GM12878 (cell line): ENCODE data around the gene ZNF532. TPM values are rescaled to one million over a fixed set of nuclear protein-coding genes. Genes with fewer than 3 reads are reported as not detected.
A peak's percentile ranks its signal among the peaks of the same experiment; 100 is the strongest.

Source experiments
- ATAC-seq: fragments of 200-7000 bp; cut with Tn5 transposase; 3 replicates; pipeline ENCODE4 v1.9.1; 2020; ENCODE audit warnings: mild to moderate bottlenecking, moderate library complexity
- BruUV-seq: library from RNA; stranded (reverse); fragments of 400-500 nt; replicated peaks from 2 replicates; lab custom pipeline; 2021; lab: Mats Ljungman, UMichigan
- CTCF ChIA-PET: fragments of 300-600 bp; sonication (Branson Sonifier 250); formaldehyde crosslinking; extraction: SDS; loops from one replicate; lab custom pipeline; 2021; ENCODE audit warnings: inconsistent platforms; lab: Yijun Ruan, JAX
- POLR2A ChIA-PET: fragments of 350-600 bp; formaldehyde crosslinking; extraction: SDS; loops from one replicate; lab custom pipeline; 2021; ENCODE audit warnings: inconsistent platforms; lab: Charles Lee
- RAD21 ChIA-PET: fragments of 300-600 bp; sonication (Branson Sonifier 250); formaldehyde crosslinking; loops from one replicate; lab custom pipeline; 2023; ENCODE audit warnings: antibody characterized with exemption; ENCODE audit not compliant: unreplicated experiment; lab: Charles Lee
- SMC1A ChIA-PET: fragments of 300-600 bp; sonication (Branson Sonifier 250); formaldehyde crosslinking; loops from one replicate; lab custom pipeline; 2023; ENCODE audit not compliant: unreplicated experiment, uncharacterized antibody; lab: Charles Lee
- DNase-seq: peaks from one replicate; pipeline ENCODE4 v3.0.0-alpha.2; 2011; ENCODE audit warnings: low read depth, low spot score
- FAIRE-seq: peaks from 3 replicates; lab custom pipeline; 2011; peaks lifted over from hg19 to GRCh38; lab: Jason Lieb, UNC
- H2AFZ ChIP-seq: 2 replicates; pipeline ENCODE4 v1.6.0; 2011; ENCODE audit warnings: low read depth, low read length, control low read depth; ENCODE audit not compliant: control insufficient read depth
- H3K27ac ChIP-seq: 2 replicates; pipeline ENCODE4 v1.5.1; 2011; ENCODE audit warnings: control low read depth; ENCODE audit not compliant: control insufficient read depth, insufficient read depth
- H3K27me3 ChIP-seq, 2 experiments: replicated peaks in 1 of 2; 2 replicates each; pipeline versions ENCODE4 v1.6.0 to v1.6.1; 2011; ENCODE audit warnings: low read length in 1 of 2; ENCODE audit not compliant: control insufficient read depth in 2 of 2, insufficient read depth in 2 of 2
- H3K36me3 ChIP-seq, 2 experiments: 2 replicates each; pipeline ENCODE4 v1.5.1; 2011; ENCODE audit warnings: low read length in 1 of 2; ENCODE audit not compliant: control insufficient read depth in 2 of 2, insufficient read depth in 2 of 2
- H3K4me1 ChIP-seq: 2 replicates; pipeline ENCODE4 v1.6.1; 2011; ENCODE audit warnings: mild to moderate bottlenecking, low read length, moderate library complexity, mixed read lengths; ENCODE audit not compliant: control insufficient read depth, insufficient read depth
- H3K4me2 ChIP-seq: 2 replicates; pipeline ENCODE4 v1.6.0; 2011; ENCODE audit warnings: control low read depth; ENCODE audit not compliant: control insufficient read depth, insufficient read depth
- H3K4me3 ChIP-seq: fragments of 200-600 bp; sonication (generic); 2 replicates; pipeline ENCODE4 v1.5.1; 2016
- H3K79me2 ChIP-seq: 2 replicates; pipeline ENCODE4 v1.6.0; 2011; ENCODE audit warnings: low read length; ENCODE audit not compliant: control insufficient read depth, insufficient read depth
- H3K9ac ChIP-seq: 2 replicates; pipeline ENCODE4 v1.8.0; 2011; ENCODE audit warnings: low read length, control low read depth, mixed read lengths; ENCODE audit not compliant: control insufficient read depth, insufficient read depth
- H3K9me3 ChIP-seq: replicated peaks from 3 replicates; pipeline ENCODE4 v1.5.1; 2011; ENCODE audit warnings: mild to moderate bottlenecking, low read length; ENCODE audit not compliant: control insufficient read depth, insufficient read depth
- H4K20me1 ChIP-seq: 2 replicates; pipeline ENCODE4 v1.6.0; 2011; ENCODE audit not compliant: control insufficient read depth, insufficient read depth
- ETV6 ChIP-seq, 2 experiments: fragments of 450-650 bp in 1 of 2; IDR thresholded peaks in 1 of 2; conservative IDR thresholded peaks in 1 of 2; 2 replicates each; pipeline ENCODE4 v1.6.1; 2014; ENCODE audit warnings: antibody characterized with exemption in 1 of 2, borderline replicate concordance in 1 of 2, low read depth in 1 of 2, mild to moderate bottlenecking in 1 of 2, moderate library complexity in 1 of 2
- GABPA ChIP-seq: IDR thresholded peaks from 2 replicates; pipeline ENCODE4 v1.6.1; 2014; ENCODE audit warnings: antibody characterized with exemption, low read depth, mild to moderate bottlenecking, inconsistent platforms
- PML ChIP-seq: IDR thresholded peaks from 2 replicates; pipeline ENCODE4 v1.6.1; 2012; ENCODE audit warnings: low read length, inconsistent platforms
- RUNX3 ChIP-seq: IDR thresholded peaks from 2 replicates; pipeline ENCODE4 v1.6.1; 2012; ENCODE audit warnings: low read length, inconsistent platforms
- WGBS: methylation state at CpG from one replicate; pipeline ENCODE4 v1.1.6; 2016; ENCODE audit warnings: low lambda C conversion rate; ENCODE audit not compliant: insufficient replicate concordance, insufficient coverage; ENCODE audit errors: missing lambda C conversion rate; 5-methylcytosine and 5-hydroxymethylcytosine counted together
- in situ Hi-C: fragments of 300-500 bp; cut with MboI; formaldehyde crosslinking; loops from 9 replicates; pipeline ENCODE4 v1.14.3; 2018; ENCODE audit warnings: mixed read lengths
- intact Hi-C: fragments of 100-400 bp; cut with micrococcal nuclease; formaldehyde crosslinking; loops from one replicate; pipeline ENCODE4 v1.14.2; 2022; ENCODE audit not compliant: unreplicated experiment
- polyA plus RNA-seq, 11 experiments: library from polyadenylated mRNA; depleted of rRNA in 4 of 11; unstranded in 6 of 11; stranded (reverse) in 5 of 11; fragments of >200 nt; fragmentation: Nextera tagmentation in 4 of 11; fragmentation: Illumina TruSeq in 1 of 11; extraction: Ambion mirVana in 4 of 11; extraction: Trizol in 1 of 11; gene quantifications; 1 replicate in 1 of 11; 2 replicates in 10 of 11; pipeline versions ENCODE4 v1.2.1 to v1.2.3, GENCODE V29; 2011 to 2016; ENCODE audit warnings: inconsistent platforms in 2 of 11, missing spikeins in 2 of 11, low read depth in 1 of 11
- total RNA-seq, 4 experiments: library from RNA; depleted of rRNA in 3 of 4; stranded (reverse); fragments of >200 nt in 3 of 4; fragmentation: Illumina TruSeq in 1 of 4; extraction: Trizol in 1 of 4; gene quantifications; 2 replicates each; pipeline versions ENCODE4 v1.2.1 to v1.2.3, GENCODE V29; 2013 to 2021

Gene ZNF532
- total and polyA plus RNA-seq, 10 of the 15 experiments (the other 5 are each of a cell fraction or from before 2014, with no cell fraction given): 0.44 to 3.4 (median 1.4) TPM

DNA sequence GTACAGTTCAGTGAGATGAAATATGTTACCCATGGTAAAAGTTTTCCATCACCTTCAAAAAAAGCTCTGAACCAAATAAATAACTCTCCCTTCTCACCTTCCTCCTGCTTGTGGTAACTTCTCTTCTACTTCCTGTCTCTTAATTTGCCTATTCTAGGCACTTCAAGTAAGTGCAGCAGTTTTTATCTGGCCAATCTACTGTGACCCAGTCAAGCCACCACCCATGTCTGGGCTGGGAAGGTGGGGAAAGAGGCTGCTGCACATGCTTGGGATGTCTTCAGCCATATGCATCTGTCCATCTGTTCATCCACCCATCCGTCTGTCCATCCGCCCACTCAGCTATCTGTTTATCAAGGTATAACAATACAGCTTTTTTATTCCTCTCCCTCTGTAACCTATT lies 31.6 kb downstream of the ZNF532 start:
- Histone ChIP-seq H3K27me3 (no peaks in the 10 kb centered on the region), H3K36me3 (no peaks in the 10 kb centered on the region), H3K9ac (no peak overlapping the region), H2AFZ (peak overlapping the region; percentile 62), H3K4me3 (no peak overlapping the region), H4K20me1 (no peaks in the 10 kb centered on the region)
- in situ Hi-C loops (no loop called here), intact Hi-C loops (no loop called here)
- ChIA-PET CTCF (no interaction called here), SMC1A (interaction anchor here (1.4 to 2.4 kb wide), 4 partner anchors 15 to 160 kb away, joined by 4 to 8 read pairs (median 5); no protein-coding TSS in a partner anchor)
- BruUV-seq: no TSS peak
- WGBS: 51% methylated on average over 2 of the region's 2 CpGs
- TF ChIP-seq PML (no peak), GABPA (0 out of 2 replicates have a peak, but pooled peaks have one; percentile 18)
- TF ChIP-seq, all 136 proteins: peak for 1
- POLR2A ChIA-PET: no interaction called here
- H3K79me2 ChIP-seq: no peaks in the 10 kb centered on the region; the same call in 1 of the 2 replicates
- H3K9me3 ChIP-seq: no peaks in the 10 kb centered on the region; the same call in 2 of the 3 replicates
- H3K4me2 ChIP-seq: no peak overlapping the region
- H3K4me1 ChIP-seq: peaks cover 12% of the 10 kb centered on the region
- ATAC-seq: peak; percentile 81
- peak; percentile 52 for FAIRE-seq
- RAD21 ChIA-PET: interaction anchor here (1.0 to 1.7 kb wide), 2 partner anchors 15 to 110 kb away, joined by 3 read pairs; no protein-coding TSS in a partner anchor
- peak; percentile 36 for DNase-seq
- no peak overlapping the region for H3K27ac ChIP-seq

DNA sequence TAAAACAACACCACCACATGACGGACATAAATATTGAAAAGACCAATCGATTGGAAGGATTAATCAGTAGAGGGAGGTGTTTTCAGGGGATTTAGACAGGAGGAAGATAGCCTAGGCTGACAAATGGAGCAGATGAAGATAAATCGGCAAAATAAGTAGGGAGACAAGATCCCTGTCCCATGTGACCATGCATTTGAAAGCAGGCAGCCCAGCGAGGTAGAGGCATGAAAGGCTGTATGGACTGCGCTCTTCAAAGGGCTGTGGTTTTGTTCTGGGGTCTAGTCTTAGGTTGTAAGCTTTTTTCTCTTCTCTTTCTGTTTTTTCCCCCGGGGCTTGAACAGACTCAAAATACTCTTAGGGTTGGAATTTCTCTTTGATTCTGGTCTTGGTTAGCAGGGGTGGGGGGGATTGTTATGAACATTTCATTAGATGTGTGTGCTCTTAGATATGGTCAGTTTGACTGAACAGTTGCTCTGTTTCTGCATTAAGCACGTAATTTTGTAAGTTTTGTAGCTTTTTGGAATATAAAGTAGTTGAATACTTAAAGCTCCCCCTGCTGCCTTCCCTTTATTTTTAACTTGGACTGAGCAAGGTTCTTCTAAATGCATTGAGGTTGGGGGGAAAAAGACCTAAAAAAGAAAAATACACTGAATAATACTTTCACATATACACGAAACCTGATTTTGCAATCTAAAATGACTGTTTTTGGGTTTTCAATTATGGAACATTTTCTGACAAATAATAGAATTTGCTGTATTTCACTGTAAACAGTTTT lies 32.2 kb downstream of the ZNF532 start:
- 11% methylated on average over 8 of the region's 8 CpGs for WGBS
- in situ Hi-C loops: no loop called here
- ChIA-PET POLR2A (no interaction called here), SMC1A (interaction anchor here (1.0 to 2.4 kb wide), 5 partner anchors 14 to 160 kb away, joined by 3 to 8 read pairs (median 4); no protein-coding TSS in a partner anchor), RAD21 (interaction anchor here (1.7 kb wide), 1 partner anchor 15 kb away, joined by 3 read pairs; no protein-coding TSS in a partner anchor)
- no peaks in the 10 kb centered on the region for H4K20me1 ChIP-seq
- H3K27ac ChIP-seq: no peak overlapping the region
- H2AFZ ChIP-seq: peak overlapping the region; percentile 62
- FAIRE-seq (no peak), ATAC-seq (peak; percentile 42; the same call in 2 of the 3 replicates)
- no peaks in the 10 kb centered on the region for H3K36me3 ChIP-seq
- BruUV-seq: no TSS peak
- no peak overlapping the region; the same call in 1 of the 2 replicates for H3K4me3 ChIP-seq
- H3K27me3 ChIP-seq: no peaks in the 10 kb centered on the region
- TF ChIP-seq ETV6 (conservative IDR thresholded peaks at IDR 0.05 in 1 of 2, IDR thresholded peaks at IDR 0.05 in 1 of 2; ENCODE audit: borderline replicate concordance in 1 of 2, low read depth in 1 of 2) (no peak), RUNX3 (0 out of 2 replicates have a peak, but pooled peaks have one; percentile 20)
- TF ChIP-seq, all 136 proteins: peak for 1
- peak overlapping the region; percentile 1; the same call in 1 of the 2 replicates for H3K4me2 ChIP-seq
- peaks cover 12% of the 10 kb centered on the region for H3K4me1 ChIP-seq
- H3K79me2 ChIP-seq: no peaks in the 10 kb centered on the region; the same call in 1 of the 2 replicates
- CTCF ChIA-PET: interaction anchor here (0.6 kb wide), 1 partner anchor 174 kb away, joined by 3 read pairs; no protein-coding TSS in a partner anchor
- DNase-seq: no peak
- H3K9ac ChIP-seq: no peak overlapping the region
- intact Hi-C loops: no loop called here
- H3K9me3 ChIP-seq: no peaks in the 10 kb centered on the region; the same call in 2 of the 3 replicates
